Tibial nerve (tissue), 4 donors: ENCODE results near the gene HSD17B4. TPM values are rescaled to one million over a fixed set of nuclear protein-coding genes. Genes with fewer than 3 reads are reported as not detected.

Experiments
- DNase-seq, 2 donors: peaks; one replicate each; pipeline ENCODE4 v3.0.0-alpha.2; 2019; ENCODE audit warnings: low spot score in 2 of 2
- H3K27ac ChIP-seq, 4 donors: fragments of 200-600 bp; sonication (generic) in 3 of 4; one replicate each; pipeline ENCODE4 v1.5.1; 2017 to 2019; ENCODE audit warnings: mild to moderate bottlenecking in 1 of 4
- H3K27me3 ChIP-seq, 2 donors: fragments of 200-600 bp; sonication (generic) in 1 of 2; one replicate each; pipeline versions ENCODE4 v1.5.1 to v1.6.0; 2017 to 2019
- H3K36me3 ChIP-seq, 3 donors: fragments of 200-600 bp; sonication (generic); one replicate each; pipeline ENCODE4 v1.5.1; 2018 to 2019
- H3K4me1 ChIP-seq, 4 donors: fragments of 200-600 bp; sonication (generic) in 3 of 4; one replicate each; pipeline ENCODE4 v1.5.1; 2017 to 2019
- H3K4me3 ChIP-seq, 4 donors: fragments of 200-600 bp; sonication (generic) in 3 of 4; one replicate each; pipeline ENCODE4 v1.5.1; 2017 to 2019; ENCODE audit warnings: mild to moderate bottlenecking in 1 of 4, moderate library complexity in 1 of 4
- H3K9me3 ChIP-seq, 4 donors: fragments of 200-600 bp; sonication (generic) in 3 of 4; one replicate each; pipeline ENCODE4 v1.5.1; 2017 to 2019
- EP300 ChIP-seq, 2 donors: sonication (generic); formaldehyde crosslinking; IDR thresholded peaks; one replicate each; pipeline ENCODE4 v1.6.1; 2017; ENCODE audit warnings: antibody characterized with exemption in 2 of 2, mild to moderate bottlenecking in 1 of 2
- POLR2A ChIP-seq, 2 donors: fragments of 450-650 bp; IDR thresholded peaks; one replicate each; pipeline ENCODE4 v1.6.1; 2017; ENCODE audit warnings: antibody characterized with exemption in 2 of 2, mild to moderate bottlenecking in 2 of 2, moderate library complexity in 2 of 2
- WGBS, 2 donors: methylation state at CpG; one replicate each; pipeline ENCODE4 v1.1.5; 2018; 5-methylcytosine and 5-hydroxymethylcytosine counted together
- total RNA-seq, 4 donors: library from RNA; depleted of rRNA; stranded (reverse); fragments of >200 nt; gene quantifications; one replicate each; pipeline ENCODE4 v1.1.0, GENCODE V29; 2016
- TF ChIP-seq, protein P1 (sequence below), 5 experiments: fragments of 200-600 bp in 3 of 5; fragments of 450-650 bp in 2 of 5; sonication (generic) in 3 of 5; IDR thresholded peaks; one replicate each; pipeline ENCODE4 v1.5.1; 2016 to 2019; ENCODE audit warnings: antibody characterized with exemption in 5 of 5, mild to moderate bottlenecking in 3 of 5, moderate library complexity in 2 of 5

HSD17B4 gene
- total RNA-seq, 4 donors from 2014 or later = 108 to 176 (median 113) TPM

DNA sequence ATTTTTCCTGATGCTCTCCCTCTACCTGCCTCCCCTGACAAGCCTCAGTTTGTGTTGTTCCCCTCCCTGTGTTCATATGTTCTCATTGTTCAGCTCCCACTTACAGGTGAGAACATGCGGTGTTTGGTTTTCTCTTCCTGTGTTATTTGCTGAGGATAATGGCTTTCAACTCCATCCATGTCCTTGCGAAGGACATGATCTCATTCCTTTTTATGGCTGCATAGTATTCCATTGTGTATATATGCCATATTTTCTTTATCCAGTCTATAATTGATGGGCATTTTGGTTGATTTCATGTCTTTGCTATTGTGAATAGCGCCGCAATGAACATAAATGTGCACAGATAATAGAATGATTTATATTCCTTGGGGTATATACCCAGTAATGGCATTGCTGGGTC, 99.5 kb downstream of the HSD17B4 start:
- 71 to 96% methylated on average over 4 of the region's 4 CpGs for WGBS, 2 donors
- no peak for DNase-seq
- peaks cover 0 to 16% (median 0%) of the 10 kb centered on the region in 4 donors for H3K9me3 ChIP-seq

GRCh38 chr5:119554597-119554996, 102.3 kb downstream of the HSD17B4 start:
- no peak for DNase-seq
- Histone ChIP-seq H3K4me1 (no peaks in the 10 kb centered on the region), H3K27me3 (no peaks in the 10 kb centered on the region), H3K27ac (no peak overlapping the region), H3K36me3 (no peaks in the 10 kb centered on the region), H3K9me3 (peaks cover 0 to 24% (median 0%) of the 10 kb centered on the region in 4 donors), H3K4me3 (no peak overlapping the region)
- TF ChIP-seq, protein P1, sequence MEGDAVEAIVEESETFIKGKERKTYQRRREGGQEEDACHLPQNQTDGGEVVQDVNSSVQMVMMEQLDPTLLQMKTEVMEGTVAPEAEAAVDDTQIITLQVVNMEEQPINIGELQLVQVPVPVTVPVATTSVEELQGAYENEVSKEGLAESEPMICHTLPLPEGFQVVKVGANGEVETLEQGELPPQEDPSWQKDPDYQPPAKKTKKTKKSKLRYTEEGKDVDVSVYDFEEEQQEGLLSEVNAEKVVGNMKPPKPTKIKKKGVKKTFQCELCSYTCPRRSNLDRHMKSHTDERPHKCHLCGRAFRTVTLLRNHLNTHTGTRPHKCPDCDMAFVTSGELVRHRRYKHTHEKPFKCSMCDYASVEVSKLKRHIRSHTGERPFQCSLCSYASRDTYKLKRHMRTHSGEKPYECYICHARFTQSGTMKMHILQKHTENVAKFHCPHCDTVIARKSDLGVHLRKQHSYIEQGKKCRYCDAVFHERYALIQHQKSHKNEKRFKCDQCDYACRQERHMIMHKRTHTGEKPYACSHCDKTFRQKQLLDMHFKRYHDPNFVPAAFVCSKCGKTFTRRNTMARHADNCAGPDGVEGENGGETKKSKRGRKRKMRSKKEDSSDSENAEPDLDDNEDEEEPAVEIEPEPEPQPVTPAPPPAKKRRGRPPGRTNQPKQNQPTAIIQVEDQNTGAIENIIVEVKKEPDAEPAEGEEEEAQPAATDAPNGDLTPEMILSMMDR (IDR thresholded peaks at IDR 0.05) = no peak
- no peak for TF ChIP-seq POLR2A (IDR thresholded peaks at IDR 0.05)
- 66 to 70% methylated on average over 2 of the region's 2 CpGs for WGBS, 2 donors

More for the DNA sequence above, 99.5 kb downstream of the HSD17B4 start:
- TF ChIP-seq, protein P1 (IDR thresholded peaks at IDR 0.05) = no peak
- no peak for TF ChIP-seq EP300 (IDR thresholded peaks at IDR 0.05)
- TF ChIP-seq POLR2A (IDR thresholded peaks at IDR 0.05) = no peak
- Histone ChIP-seq H3K4me3 (no peak overlapping the region), H3K27me3 (no peaks in the 10 kb centered on the region), H3K27ac (no peak overlapping the region), H3K36me3 (no peaks in the 10 kb centered on the region), H3K4me1 (no peaks in the 10 kb centered on the region)

DNA sequence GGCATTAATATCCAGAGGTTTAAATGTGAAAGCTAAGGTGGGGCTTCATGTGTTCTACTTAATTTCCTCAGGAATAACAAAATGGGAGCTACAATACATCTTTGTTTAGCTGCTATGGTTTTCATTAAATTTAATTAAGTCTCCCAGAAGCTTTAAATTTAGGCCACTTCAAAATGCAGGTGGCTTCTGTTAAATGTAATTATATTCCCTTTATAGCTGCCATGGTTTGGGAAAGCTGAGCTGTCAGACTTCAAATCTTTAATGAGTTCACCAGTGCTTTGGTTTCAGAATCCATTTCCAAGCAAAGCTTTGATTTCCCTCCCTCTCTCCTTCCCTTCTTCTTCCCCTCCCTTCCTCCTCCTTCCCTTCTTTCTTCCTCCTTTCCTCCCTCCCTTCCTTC, 118.6 kb downstream of the HSD17B4 start:
- H3K4me1 ChIP-seq = no peaks in the 10 kb centered on the region
- no peak overlapping the region for H3K27ac ChIP-seq
- H3K27me3 ChIP-seq = no peaks in the 10 kb centered on the region
- no peak overlapping the region for H3K4me3 ChIP-seq
- no peaks in the 10 kb centered on the region for H3K36me3 ChIP-seq
- no peak for DNase-seq
- H3K9me3 ChIP-seq = no peaks in the 10 kb centered on the region
- TF ChIP-seq EP300 (IDR thresholded peaks at IDR 0.05) = no peak
- no peak for TF ChIP-seq POLR2A (IDR thresholded peaks at IDR 0.05)
- TF ChIP-seq, protein P1 (IDR thresholded peaks at IDR 0.05) = no peak

- Histone ChIP-seq H3K4me3 (no peak overlapping the region), H3K27me3 (no peaks in the 10 kb centered on the region), H3K27ac (no peak overlapping the region), H3K36me3 (no peaks in the 10 kb centered on the region), H3K4me1 (no peaks in the 10 kb centered on the region), H3K9me3 (no peaks in the 10 kb centered on the region)
- WGBS, 2 donors = 61 to 70% methylated on average over 3 of the region's 3 CpGs
- TF ChIP-seq, protein P1 (IDR thresholded peaks at IDR 0.05) = no peak
- TF ChIP-seq EP300 (IDR thresholded peaks at IDR 0.05) = no peak
- TF ChIP-seq POLR2A (IDR thresholded peaks at IDR 0.05) = no peak
- no peak for DNase-seq
These were observed 126.6 kb downstream of the HSD17B4 start for GRCh38 chr5:119578937-119579336.

DNA sequence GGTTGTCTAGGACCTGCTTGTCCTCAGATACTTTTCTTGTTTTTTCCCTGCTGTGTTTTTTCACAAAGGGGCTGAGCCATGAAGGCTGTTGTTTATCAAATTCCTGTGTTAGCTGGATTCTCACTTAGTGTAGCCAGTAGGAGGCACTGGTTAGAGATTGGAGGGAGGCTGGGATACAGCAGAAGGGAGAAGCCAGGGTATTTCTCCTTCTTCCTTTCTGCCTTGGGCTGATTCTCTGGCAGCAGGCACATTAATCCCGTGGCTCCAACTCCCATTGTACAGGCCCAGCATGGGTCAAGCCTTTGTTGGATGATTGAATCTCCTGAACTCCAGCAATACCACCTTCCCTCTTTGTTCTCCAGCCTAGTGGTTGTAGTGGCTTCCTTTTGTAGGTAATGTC, 130.7 kb downstream of the HSD17B4 start:
- Histone ChIP-seq H3K27ac (no peak overlapping the region), H3K4me1 (no peaks in the 10 kb centered on the region), H3K36me3 (no peaks in the 10 kb centered on the region), H3K27me3 (no peaks in the 10 kb centered on the region), H3K4me3 (no peak overlapping the region), H3K9me3 (no peaks in the 10 kb centered on the region)
- DNase-seq = no peak
- TF ChIP-seq, protein P1 (IDR thresholded peaks at IDR 0.05) = no peak
- TF ChIP-seq POLR2A (IDR thresholded peaks at IDR 0.05) (no peak), EP300 (IDR thresholded peaks at IDR 0.05) (no peak)
- 32 to 44% methylated on average over 1 of the region's 1 CpG for WGBS, 2 donors
